Peyer's patch (tissue), 4 donors: ENCODE measurements around the gene LDLRAD3.

Experiments used
- POLR2A ChIP-seq, 2 donors: fragments of 450-650 bp; IDR thresholded peaks; one replicate each; pipeline ENCODE4 v1.5.1; 2017; ENCODE audit warnings: antibody characterized with exemption in 2 of 2, mild to moderate bottlenecking in 2 of 2, moderate library complexity in 2 of 2
- TF ChIP-seq, protein P1 (sequence below), 6 experiments: fragments of 450-650 bp in 4 of 6; fragments of 200-600 bp in 2 of 6; sonication (generic) in 1 of 6; IDR thresholded peaks; one replicate each; pipeline ENCODE4 v1.5.1; 2017 to 2019; ENCODE audit warnings: antibody characterized with exemption in 6 of 6, mild to moderate bottlenecking in 3 of 6, moderate library complexity in 1 of 6

GRCh38 chr11:36224209-36224882 lies 280.5 kb downstream of the LDLRAD3 start:
- TF ChIP-seq, protein P1, sequence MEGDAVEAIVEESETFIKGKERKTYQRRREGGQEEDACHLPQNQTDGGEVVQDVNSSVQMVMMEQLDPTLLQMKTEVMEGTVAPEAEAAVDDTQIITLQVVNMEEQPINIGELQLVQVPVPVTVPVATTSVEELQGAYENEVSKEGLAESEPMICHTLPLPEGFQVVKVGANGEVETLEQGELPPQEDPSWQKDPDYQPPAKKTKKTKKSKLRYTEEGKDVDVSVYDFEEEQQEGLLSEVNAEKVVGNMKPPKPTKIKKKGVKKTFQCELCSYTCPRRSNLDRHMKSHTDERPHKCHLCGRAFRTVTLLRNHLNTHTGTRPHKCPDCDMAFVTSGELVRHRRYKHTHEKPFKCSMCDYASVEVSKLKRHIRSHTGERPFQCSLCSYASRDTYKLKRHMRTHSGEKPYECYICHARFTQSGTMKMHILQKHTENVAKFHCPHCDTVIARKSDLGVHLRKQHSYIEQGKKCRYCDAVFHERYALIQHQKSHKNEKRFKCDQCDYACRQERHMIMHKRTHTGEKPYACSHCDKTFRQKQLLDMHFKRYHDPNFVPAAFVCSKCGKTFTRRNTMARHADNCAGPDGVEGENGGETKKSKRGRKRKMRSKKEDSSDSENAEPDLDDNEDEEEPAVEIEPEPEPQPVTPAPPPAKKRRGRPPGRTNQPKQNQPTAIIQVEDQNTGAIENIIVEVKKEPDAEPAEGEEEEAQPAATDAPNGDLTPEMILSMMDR (IDR thresholded peaks at IDR 0.05) = no peak
- no peak for TF ChIP-seq POLR2A (IDR thresholded peaks at IDR 0.05)
